Neuron (in vitro differentiated cells): Measurements from ENCODE around the gene CABCOCO1.

Experiments used
- H2AFZ ChIP-seq: one replicate; pipeline ENCODE4 v1.6.1; 2013; ENCODE audit warnings: low read depth, mild to moderate bottlenecking, inconsistent platforms, low read length, moderate library complexity
- H3K27me3 ChIP-seq: one replicate; pipeline ENCODE4 v1.6.1; 2013; ENCODE audit warnings: low read length; ENCODE audit not compliant: insufficient read depth
- H3K36me3 ChIP-seq: one replicate; pipeline ENCODE4 v1.6.1; 2013; ENCODE audit warnings: low read length; ENCODE audit not compliant: insufficient read depth
- H3K4me1 ChIP-seq: one replicate; pipeline ENCODE4 v1.6.1; 2013; ENCODE audit warnings: low read length; ENCODE audit not compliant: insufficient read depth
- H3K4me3 ChIP-seq: 2 replicates; pipeline ENCODE4 v1.5.1; 2013; ENCODE audit warnings: mild to moderate bottlenecking, low read length, moderate library complexity
- H3K9me3 ChIP-seq: one replicate; pipeline ENCODE4 v1.6.1; 2013; ENCODE audit warnings: low read length

CABCOCO1 gene, protein sequence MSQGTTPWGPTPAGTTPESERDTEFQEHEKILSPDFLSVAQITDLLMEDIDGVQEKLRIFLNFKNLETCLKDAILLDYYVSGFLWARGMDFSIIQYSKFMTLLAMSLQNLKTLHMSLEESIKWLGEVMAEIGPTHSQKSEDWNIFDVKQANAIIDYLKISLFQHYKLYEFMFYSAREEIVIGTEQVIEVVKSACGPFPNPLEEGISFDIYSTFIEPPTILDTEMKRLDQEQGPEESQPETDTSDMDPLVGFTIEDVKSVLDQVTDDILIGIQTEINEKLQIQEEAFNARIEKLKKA

DNA sequence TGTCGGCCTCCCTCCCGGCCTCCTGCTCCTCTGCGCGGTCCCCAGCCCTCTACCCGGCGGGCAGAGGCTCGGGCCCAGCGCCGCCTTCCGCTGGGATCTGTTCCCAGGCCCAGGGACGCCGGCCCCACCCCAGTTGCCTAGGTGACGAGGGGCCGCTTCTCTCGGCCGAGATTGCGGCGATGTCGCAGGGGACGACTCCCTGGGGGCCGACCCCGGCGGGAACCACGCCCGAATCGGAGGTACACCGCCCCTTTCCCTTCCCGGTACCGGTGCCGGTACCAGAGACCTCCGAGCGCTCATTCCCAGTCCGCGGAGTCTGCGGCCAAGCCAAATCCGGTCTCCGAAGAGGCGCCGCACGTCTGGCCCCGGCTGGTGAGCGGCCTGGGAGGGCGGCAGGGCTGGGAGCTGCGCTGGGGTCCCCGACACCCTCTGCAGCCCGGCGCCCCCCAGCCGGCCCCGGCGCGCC lies at the start of gene CABCOCO1:
TSS of gene CABCOCO1 (plus strand) at position 136 of the 466 bp plus-strand sequence. CDS start at position 180, 44 bp downstream.
- Histone ChIP-seq H3K27me3 (peaks cover 25% of the 10 kb centered on the region), H2AFZ (peak within 1 kb of the TSS; percentile 92), H3K4me1 (no peaks in the 10 kb centered on the region), H3K9me3 (no peaks in the 10 kb centered on the region), H3K4me3 (peak within 1 kb of the TSS; percentile 40), H3K36me3 (no peaks in the 10 kb centered on the region)

DNA sequence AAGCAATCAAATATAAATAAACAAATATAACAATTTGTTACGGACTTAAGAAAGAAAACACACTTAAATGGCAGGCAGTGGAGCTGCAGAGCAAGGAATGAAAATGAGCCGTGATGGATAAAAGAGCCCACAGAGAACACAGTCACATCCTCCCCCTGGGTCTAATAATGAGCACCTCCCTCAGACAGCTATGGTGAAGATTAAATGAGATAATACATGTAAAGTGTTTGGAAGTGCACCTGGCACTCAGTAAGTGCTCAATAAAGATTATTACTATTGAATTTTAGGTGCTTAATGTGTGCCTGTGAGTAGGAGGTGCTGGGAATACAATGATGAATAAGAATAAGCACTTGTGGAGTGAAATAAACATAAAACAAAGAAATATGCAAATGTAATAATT lies 49.1 kb upstream of the CABCOCO1 start:
- Histone ChIP-seq H3K9me3 (no peaks in the 10 kb centered on the region), H3K27me3 (no peaks in the 10 kb centered on the region), H2AFZ (no peak overlapping the region), H3K4me1 (no peaks in the 10 kb centered on the region), H3K36me3 (no peaks in the 10 kb centered on the region), H3K4me3 (no peak overlapping the region)

DNA sequence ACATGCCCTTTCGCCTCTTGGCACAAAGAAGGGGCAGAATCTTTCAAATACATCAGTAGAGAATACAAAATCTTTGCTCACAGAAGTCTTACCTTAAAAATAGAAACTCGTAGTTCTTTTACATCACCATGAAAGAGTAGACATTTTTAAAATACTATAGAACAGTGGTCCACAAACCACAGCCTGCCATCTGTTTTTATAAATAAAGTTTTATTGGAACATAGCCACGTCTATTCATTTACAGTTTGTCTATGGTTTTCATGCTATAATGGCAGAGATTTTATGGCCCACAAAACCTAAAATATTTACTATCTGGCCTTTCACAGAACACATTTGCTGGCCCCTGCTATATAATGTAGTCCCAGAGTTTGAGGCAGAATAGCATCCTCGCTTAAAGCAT lies 46.1 kb upstream of the CABCOCO1 start:
- H2AFZ ChIP-seq, result no peak overlapping the region
- H3K4me1 ChIP-seq, result peaks cover 5% of the 10 kb centered on the region
- H3K9me3 ChIP-seq, result no peaks in the 10 kb centered on the region
- no peak overlapping the region for H3K4me3 ChIP-seq
- no peaks in the 10 kb centered on the region for H3K36me3 ChIP-seq
- peaks cover 4% of the 10 kb centered on the region for H3K27me3 ChIP-seq

DNA sequence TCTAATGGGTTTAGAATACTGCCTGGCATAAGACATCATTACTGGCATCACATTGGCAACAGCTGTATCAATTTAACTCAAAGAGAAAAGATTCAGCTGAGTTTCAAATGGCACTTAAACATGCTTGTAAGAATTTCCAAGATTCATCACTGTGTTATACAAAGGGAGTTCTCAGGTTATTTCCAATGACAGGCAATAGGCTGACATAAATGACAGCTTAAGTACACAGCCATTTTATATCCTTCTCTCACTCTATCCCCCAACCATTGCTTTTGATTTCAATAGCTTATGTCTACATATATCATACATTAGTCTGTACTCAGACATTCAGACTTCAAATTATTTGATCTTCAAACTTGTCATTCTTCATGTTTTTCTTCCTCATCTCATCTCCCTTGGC lies 45.5 kb upstream of the CABCOCO1 start:
- Histone ChIP-seq H3K9me3 (no peaks in the 10 kb centered on the region), H3K4me1 (peaks cover 11% of the 10 kb centered on the region)

DNA sequence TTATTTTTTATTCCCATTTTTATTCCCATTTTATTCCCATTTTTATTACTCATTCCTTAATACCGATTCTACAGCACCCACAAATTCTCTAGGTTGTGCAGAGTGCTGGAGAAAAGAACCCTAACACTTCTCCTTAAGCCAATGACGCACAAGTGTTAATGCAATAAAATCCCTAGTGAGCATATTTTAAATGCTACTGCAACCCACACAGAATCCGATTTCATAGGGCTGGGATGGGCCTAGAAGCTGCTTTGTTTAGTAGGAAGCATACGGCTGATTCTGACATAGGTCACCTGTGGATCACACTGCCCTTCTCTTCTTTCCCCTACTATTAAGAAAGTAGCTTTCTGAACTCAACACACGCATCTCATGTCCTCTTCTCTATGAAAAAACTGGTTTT lies 45.1 kb upstream of the CABCOCO1 start:
- no peaks in the 10 kb centered on the region for H3K9me3 ChIP-seq
- no peak overlapping the region for H3K4me3 ChIP-seq
- H3K4me1 ChIP-seq, result peaks cover 13% of the 10 kb centered on the region
- H2AFZ ChIP-seq, result no peak overlapping the region
- peaks cover 4% of the 10 kb centered on the region for H3K27me3 ChIP-seq
- no peaks in the 10 kb centered on the region for H3K36me3 ChIP-seq

More for the DNA sequence above, 45.5 kb upstream of the CABCOCO1 start:
- Histone ChIP-seq H3K27me3 (peaks cover 4% of the 10 kb centered on the region), H2AFZ (no peak overlapping the region), H3K4me3 (no peak overlapping the region), H3K36me3 (no peaks in the 10 kb centered on the region)

DNA sequence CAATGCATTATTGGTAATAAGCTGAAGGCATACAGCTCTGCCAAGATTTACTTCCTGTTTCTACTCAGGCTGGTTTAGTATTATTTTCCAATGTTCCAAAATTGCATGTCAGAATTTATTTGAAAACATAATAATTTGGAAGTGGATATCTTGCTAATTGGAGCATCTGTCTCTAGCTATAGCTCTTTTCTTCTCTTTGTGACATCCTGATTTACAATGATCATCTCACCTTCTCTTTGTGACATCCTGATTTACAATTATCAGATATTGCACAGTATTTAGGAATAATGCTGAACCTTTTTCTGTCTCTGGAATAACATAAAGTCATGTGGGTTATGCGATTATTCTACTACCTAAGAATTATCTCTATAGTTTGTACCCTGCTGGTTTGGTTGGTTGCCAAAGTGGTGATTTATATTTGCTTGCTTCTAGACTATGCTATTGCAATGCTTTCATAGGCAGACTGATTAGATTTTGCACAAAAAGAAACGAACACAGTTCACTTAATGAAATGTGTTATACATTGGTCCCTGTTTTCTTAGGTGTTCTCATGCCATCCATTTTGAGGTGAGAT lies 44.3 kb upstream of the CABCOCO1 start:
- H3K27me3 ChIP-seq, result peaks cover 4% of the 10 kb centered on the region
- H3K4me3 ChIP-seq, result no peak overlapping the region
- H3K4me1 ChIP-seq, result peaks cover 21% of the 10 kb centered on the region

DNA sequence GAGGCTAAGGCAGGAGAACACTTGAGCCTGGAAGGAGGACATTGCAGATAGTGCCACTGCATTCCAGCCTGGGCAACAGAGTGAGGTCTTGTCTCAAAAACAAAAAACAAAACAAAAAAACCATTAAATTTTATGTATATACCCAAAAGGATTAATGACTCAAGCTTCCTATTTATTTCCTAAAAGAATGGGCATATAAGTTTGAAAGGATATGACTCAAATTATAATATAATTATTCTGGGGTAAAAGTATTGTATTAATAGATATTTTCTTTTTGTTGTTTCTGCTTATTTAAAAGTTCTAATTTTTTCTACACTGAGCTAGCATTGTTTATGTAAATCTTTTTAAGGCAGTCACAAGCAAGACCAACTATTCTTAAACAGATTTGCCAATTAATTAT lies 42.2 kb upstream of the CABCOCO1 start:
- Histone ChIP-seq H3K9me3 (no peaks in the 10 kb centered on the region), H3K4me3 (no peak overlapping the region), H3K4me1 (peaks cover 25% of the 10 kb centered on the region), H3K36me3 (no peaks in the 10 kb centered on the region), H3K27me3 (peaks cover 4% of the 10 kb centered on the region), H2AFZ (no peak overlapping the region)

More for the DNA sequence above, 44.3 kb upstream of the CABCOCO1 start:
- Histone ChIP-seq H3K9me3 (no peaks in the 10 kb centered on the region), H2AFZ (no peak overlapping the region), H3K36me3 (no peaks in the 10 kb centered on the region)

DNA sequence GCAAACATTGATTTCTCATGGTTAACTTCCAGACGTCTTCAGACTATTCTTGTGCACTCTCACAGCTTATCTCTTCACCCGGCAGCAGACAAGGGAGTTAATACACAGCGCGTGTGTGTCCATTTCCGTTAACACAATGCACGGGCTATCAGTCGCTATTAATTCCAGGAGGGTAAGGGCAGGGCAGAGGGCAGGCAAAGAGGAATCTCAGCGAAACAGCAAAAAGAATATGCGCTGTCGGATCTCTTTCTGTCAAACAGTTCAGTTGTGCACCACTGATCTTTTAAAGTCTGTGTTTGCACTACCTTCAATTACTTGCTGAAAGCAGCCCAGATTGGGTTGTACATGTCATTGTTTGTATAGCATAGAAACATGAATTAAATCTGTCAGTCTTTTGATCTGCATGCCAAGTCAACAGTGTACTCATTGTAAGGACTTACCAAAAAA lies 41.1 kb upstream of the CABCOCO1 start:
- Histone ChIP-seq H3K4me3 (no peak overlapping the region), H3K4me1 (peaks cover 25% of the 10 kb centered on the region), H3K9me3 (no peaks in the 10 kb centered on the region), H3K27me3 (peaks cover 4% of the 10 kb centered on the region), H2AFZ (no peak overlapping the region), H3K36me3 (no peaks in the 10 kb centered on the region)

DNA sequence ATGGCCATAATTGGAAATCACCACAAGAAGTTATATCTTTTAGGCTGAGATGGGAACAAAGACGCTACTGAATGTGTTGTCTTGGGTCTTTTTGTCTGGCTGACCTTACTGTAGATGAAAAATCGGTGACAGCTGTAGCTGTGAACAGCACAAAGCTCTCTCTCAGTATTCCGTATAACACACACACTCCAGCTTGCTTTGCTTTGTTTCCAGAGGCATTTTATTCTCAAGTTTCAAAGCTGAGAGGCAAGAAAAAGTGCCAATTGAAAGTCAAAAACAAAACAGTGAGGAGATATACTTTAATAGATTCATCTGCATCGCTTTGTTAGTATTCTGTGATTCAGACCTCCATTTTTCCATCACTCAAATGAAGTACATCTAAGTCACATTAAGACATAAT lies 39.6 kb upstream of the CABCOCO1 start:
- Histone ChIP-seq H3K27me3 (peaks cover 4% of the 10 kb centered on the region), H3K36me3 (no peaks in the 10 kb centered on the region), H3K9me3 (no peaks in the 10 kb centered on the region), H3K4me1 (peaks cover 25% of the 10 kb centered on the region), H2AFZ (no peak overlapping the region), H3K4me3 (no peak overlapping the region)

DNA sequence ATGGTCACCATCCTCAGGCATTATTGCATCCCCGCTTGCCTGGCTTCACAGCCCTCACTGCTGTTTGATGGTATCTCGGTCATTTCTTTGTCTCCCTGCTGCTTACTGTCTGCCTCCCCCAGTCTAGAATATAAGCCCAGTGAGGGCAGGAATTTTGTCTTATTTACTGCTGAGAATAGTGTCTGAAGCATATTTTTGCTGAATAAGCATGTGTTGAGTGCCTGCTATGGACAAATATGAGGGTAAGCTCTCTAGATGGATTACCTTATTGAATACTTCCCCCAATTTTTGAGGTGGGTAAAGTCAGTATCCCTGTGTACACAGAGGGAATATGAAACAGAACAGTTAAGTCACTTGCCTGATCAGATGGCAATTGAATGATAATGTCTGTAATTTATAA lies 36.5 kb upstream of the CABCOCO1 start:
- no peak overlapping the region for H2AFZ ChIP-seq
- no peaks in the 10 kb centered on the region for H3K36me3 ChIP-seq
- H3K4me3 ChIP-seq, result no peak overlapping the region
- no peaks in the 10 kb centered on the region for H3K9me3 ChIP-seq
- no peaks in the 10 kb centered on the region for H3K27me3 ChIP-seq
- H3K4me1 ChIP-seq, result peaks cover 27% of the 10 kb centered on the region

DNA sequence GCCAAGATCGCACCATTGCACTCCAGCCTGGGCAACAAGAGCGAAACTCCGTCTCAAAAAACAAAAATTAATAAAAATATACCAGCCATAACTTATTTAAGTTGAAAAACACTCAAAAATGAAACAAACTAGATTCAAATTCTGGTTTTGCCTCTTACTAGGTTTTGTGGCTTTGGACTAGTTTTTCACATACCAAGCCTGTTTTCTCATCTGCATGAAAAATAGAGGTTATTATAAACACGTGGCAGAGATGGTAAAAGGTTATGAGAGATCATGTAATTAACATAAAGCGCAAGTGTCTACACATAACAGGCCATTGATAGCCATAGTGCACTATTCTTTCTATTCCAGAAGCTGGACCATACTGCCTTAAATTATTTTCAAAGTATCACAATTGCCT lies 35.5 kb upstream of the CABCOCO1 start:
- Histone ChIP-seq H3K36me3 (no peaks in the 10 kb centered on the region), H3K9me3 (no peaks in the 10 kb centered on the region), H2AFZ (no peak overlapping the region), H3K4me1 (peaks cover 17% of the 10 kb centered on the region), H3K27me3 (no peaks in the 10 kb centered on the region), H3K4me3 (no peak overlapping the region)

DNA sequence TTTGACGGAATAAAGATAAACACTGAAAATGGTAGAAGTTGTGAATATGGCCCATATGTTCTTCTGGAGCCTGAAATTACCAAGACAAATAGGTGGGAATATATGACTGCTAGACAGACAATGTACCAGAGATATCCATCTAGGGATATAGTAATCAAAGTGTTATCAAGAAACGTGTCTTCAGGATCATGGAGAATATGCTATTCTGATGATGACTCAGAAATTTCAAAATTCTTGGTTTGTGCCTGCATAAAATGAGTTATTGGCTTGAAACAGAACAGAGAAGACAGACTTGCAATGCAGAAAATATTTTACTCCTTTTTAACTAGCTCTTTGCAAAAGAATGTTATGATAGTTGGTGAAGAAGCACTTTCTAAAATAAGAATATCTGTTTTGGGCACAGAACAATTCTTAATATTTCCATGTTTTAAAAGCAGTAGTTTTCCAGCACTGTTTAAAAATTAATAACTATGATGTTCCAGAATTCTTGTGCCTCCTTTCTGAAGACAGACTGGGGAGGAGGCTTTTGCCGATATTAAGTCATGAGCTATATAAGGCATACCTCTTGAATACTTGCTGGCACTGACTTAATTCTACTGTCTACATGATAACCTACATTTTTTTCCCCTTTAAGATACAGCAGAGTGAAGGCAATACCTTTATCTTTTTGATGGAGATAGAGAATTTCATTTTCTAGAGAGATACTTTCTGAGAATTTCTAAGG lies 34.4 kb upstream of the CABCOCO1 start:
- Histone ChIP-seq H3K4me3 (no peak overlapping the region), H2AFZ (no peak overlapping the region), H3K9me3 (no peaks in the 10 kb centered on the region), H3K27me3 (no peaks in the 10 kb centered on the region), H3K36me3 (no peaks in the 10 kb centered on the region), H3K4me1 (peaks cover 9% of the 10 kb centered on the region)

DNA sequence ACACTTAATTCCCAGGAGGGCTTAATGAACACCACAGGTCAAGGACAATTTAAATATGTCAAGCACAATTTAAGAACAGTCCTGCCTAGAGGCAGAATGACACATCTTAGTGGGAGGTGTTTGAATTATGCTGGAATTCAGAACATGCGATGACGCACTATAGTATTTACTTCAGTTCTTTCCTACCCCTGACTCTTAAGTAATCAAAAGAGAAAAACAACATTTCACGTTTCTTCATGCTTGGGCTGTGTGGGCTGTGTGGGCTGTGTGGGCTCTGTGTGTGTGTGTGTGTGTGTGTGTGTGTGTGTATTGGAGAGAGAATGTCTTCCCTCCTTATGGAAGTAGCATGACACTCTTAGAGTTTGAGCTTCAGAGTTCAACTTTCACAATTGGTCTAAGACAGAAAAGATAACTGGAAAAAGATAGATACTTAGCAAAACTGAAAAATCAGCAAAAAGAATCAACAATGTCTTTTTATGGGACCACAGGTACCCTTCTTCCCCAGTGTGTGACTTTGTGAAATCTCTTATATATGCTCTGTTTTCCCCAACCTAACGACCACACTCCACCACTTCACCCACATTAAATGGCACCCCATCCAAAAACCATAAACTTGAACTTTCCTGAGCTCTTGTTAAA lies 33.7 kb upstream of the CABCOCO1 start:
- peaks cover 3% of the 10 kb centered on the region for H3K4me1 ChIP-seq
- H3K4me3 ChIP-seq, result no peak overlapping the region
- no peak overlapping the region for H2AFZ ChIP-seq
- H3K36me3 ChIP-seq, result no peaks in the 10 kb centered on the region
- no peaks in the 10 kb centered on the region for H3K27me3 ChIP-seq
- no peaks in the 10 kb centered on the region for H3K9me3 ChIP-seq
